HepG2 (cell line): ENCODE results near the gene AHRR. TPM values are rescaled to one million over a fixed set of nuclear protein-coding genes. Genes with fewer than 3 reads are reported as not detected.
"Not testable (repeated sequence)": the region's sequence is repeated elsewhere in the genome, so short reads cannot be mapped to it uniquely, and the experiment has no call there.

ENCODE experiments used
- ATAC-seq: fragments of 200-7000 bp; cut with Tn5 transposase; 3 replicates; pipeline ENCODE4 v1.9.1; 2020; ENCODE audit warnings: mild to moderate bottlenecking, moderate library complexity
- BruUV-seq: library from RNA; stranded (reverse); fragments of 400-500 nt; replicated peaks from 2 replicates; lab custom pipeline; 2021; lab: Mats Ljungman, UMichigan
- CTCF ChIA-PET: fragments of 300-600 bp; formaldehyde crosslinking; extraction: SDS; loops from one replicate; lab custom pipeline; 2021; ENCODE audit warnings: low total read pairs, inconsistent platforms, low intra/inter-chr PET ratio; lab: Yijun Ruan, JAX
- POLR2A ChIA-PET: fragments of 350-600 bp; sonication (Branson Sonifier 250); formaldehyde crosslinking; loops from one replicate; lab custom pipeline; 2020; ENCODE audit warnings: antibody characterized with exemption, inconsistent platforms; lab: Yijun Ruan, JAX
- DNase-seq: peaks from one replicate; pipeline ENCODE4 v3.0.0-alpha.2; 2015; ENCODE audit warnings: low spot score
- FAIRE-seq: peaks from 3 replicates; lab custom pipeline; 2011; peaks lifted over from hg19 to GRCh38; lab: Jason Lieb, UNC
- H2AFZ ChIP-seq: one replicate; pipeline ENCODE4 v1.6.1; 2011; ENCODE audit warnings: low read length, inconsistent platforms
- H3K27ac ChIP-seq: fragments of 300-600 bp; 3 replicates; pipeline ENCODE4 v1.8.0; 2011; ENCODE audit warnings: mixed run types, mild to moderate bottlenecking, mixed read lengths, low read length, inconsistent platforms; ENCODE audit not compliant: insufficient read depth; ENCODE audit errors: extremely low read length
- H3K27me3 ChIP-seq, 2 experiments: fragments of 200-600 bp in 1 of 2; 2 replicates in 1 of 2; 3 replicates in 1 of 2; pipeline versions ENCODE4 v1.6.0 to v1.8.0; 2011; ENCODE audit warnings: low read length in 2 of 2, mild to moderate bottlenecking in 2 of 2, moderate library complexity in 2 of 2, inconsistent platforms in 1 of 2; ENCODE audit not compliant: insufficient read depth in 2 of 2, control insufficient read depth in 1 of 2
- H3K36me3 ChIP-seq, 2 experiments: fragments of 200-600 bp in 1 of 2; replicated peaks in 1 of 2; 2 replicates in 1 of 2; 3 replicates in 1 of 2; pipeline versions ENCODE4 v1.5.1 to v1.8.0; 2011; ENCODE audit warnings: low read length in 2 of 2, inconsistent platforms in 1 of 2; ENCODE audit not compliant: insufficient read depth in 2 of 2, control insufficient read depth in 1 of 2
- H3K4me1 ChIP-seq: 2 replicates; pipeline ENCODE4 v1.5.1; 2012; ENCODE audit warnings: low read length, inconsistent platforms; ENCODE audit not compliant: insufficient read depth
- H3K4me2 ChIP-seq: 2 replicates; pipeline ENCODE4 v1.6.0; 2011; ENCODE audit warnings: low read depth, low read length, inconsistent platforms
- H3K4me3 ChIP-seq, 3 experiments: fragments of 200-600 bp in 1 of 3; sonication (generic), shearing (Covaris generic) in 1 of 3; replicated peaks in 1 of 3; 2 replicates each; pipeline ENCODE4 v1.5.1; 2011 to 2016; ENCODE audit warnings: low read length in 3 of 3, inconsistent platforms in 2 of 3, low read depth in 2 of 3, mild to moderate bottlenecking in 2 of 3, control low read depth in 1 of 3, mixed read lengths in 1 of 3; ENCODE audit not compliant: insufficient read depth in 1 of 3
- H3K79me2 ChIP-seq: one replicate; pipeline ENCODE4 v1.6.1; 2011; ENCODE audit warnings: low read length, inconsistent platforms; ENCODE audit not compliant: insufficient read depth
- H3K9ac ChIP-seq: 2 replicates; pipeline ENCODE4 v1.6.0; 2011; ENCODE audit warnings: mild to moderate bottlenecking, low read depth, low read length, inconsistent platforms; ENCODE audit not compliant: insufficient read depth
- H3K9me3 ChIP-seq: 2 replicates; pipeline ENCODE4 v1.5.1; 2012; ENCODE audit warnings: mild to moderate bottlenecking, low read length
- H4K20me1 ChIP-seq: 2 replicates; pipeline ENCODE4 v1.6.0; 2011; ENCODE audit warnings: inconsistent platforms, mild to moderate bottlenecking, low read length, moderate library complexity; ENCODE audit not compliant: insufficient read depth
- CEBPB ChIP-seq: IDR thresholded peaks from 2 replicates; pipeline ENCODE4 v1.6.1; 2011; ENCODE audit warnings: low read depth, low read length, improper control_type of control experiment, borderline replicate concordance
- WGBS: methylation state at CpG from one replicate; pipeline ENCODE4 v1.1.6; 2017; ENCODE audit warnings: low lambda C conversion rate; 5-methylcytosine and 5-hydroxymethylcytosine counted together
- in situ Hi-C: cut with HindIII; loops from 2 replicates; pipeline ENCODE4 v1.10.0; 2017; ENCODE audit warnings: low pct_unique_long_range_greater_than_20kb; ENCODE audit not compliant: extremely low pct_ligation_motif_present
- intact Hi-C: fragments of 100-400 bp; cut with micrococcal nuclease; formaldehyde crosslinking; loops from one replicate; pipeline ENCODE4 v1.10.0; 2022; ENCODE audit not compliant: unreplicated experiment
- polyA plus RNA-seq, 8 experiments: library from polyadenylated mRNA; depleted of rRNA in 3 of 8; stranded (reverse) in 7 of 8; unstranded in 1 of 8; fragments of >200 nt; fragmentation: Illumina TruSeq in 4 of 8; extraction: Trizol in 4 of 8; gene quantifications; 2 replicates each; pipeline versions ENCODE4 v1.2.1 to v1.2.3, GENCODE V29; 2011 to 2016; ENCODE audit warnings: low read depth in 4 of 8, missing spikeins in 1 of 8, mixed read lengths in 1 of 8; ENCODE audit not compliant: insufficient read depth in 1 of 8
- total RNA-seq, 5 experiments: library from RNA; depleted of rRNA; stranded (reverse); fragments of >200 nt; fragmentation: Illumina TruSeq; extraction: Trizol; gene quantifications; 2 replicates each; pipeline ENCODE4 v1.2.3, GENCODE V29; 2016; ENCODE audit warnings: low read depth in 1 of 5

The AHRR gene
- total and polyA plus RNA-seq, 2 of the 13 experiments (the other 11 are each of a cell fraction or from before 2014, with no cell fraction given) = 0.28 to 0.35 TPM

GRCh38 chr5:273091-273490 lies 48.4 kb upstream of the AHRR start:
- H3K27me3 ChIP-seq, H2AFZ ChIP-seq, H4K20me1 ChIP-seq, POLR2A ChIA-PET, ATAC-seq, in situ Hi-C loops, CTCF ChIA-PET, H3K27ac ChIP-seq, FAIRE-seq, H3K9me3 ChIP-seq, DNase-seq, BruUV-seq: not testable (repeated sequence)
- H3K9ac ChIP-seq = peak overlapping the region; percentile 22; the same call in 1 of the 2 replicates
- intact Hi-C loops = loop anchor here (5.0 kb wide), 1 partner anchor 56 kb away; the partner anchor contains the start of genes CCDC127 and SDHA
- H3K4me3 ChIP-seq = peak overlapping the region; percentile 12 to 97 (median 91); a peak in 4 of 6 replicates
- 74% methylated on average over 8 of the region's 9 CpGs for WGBS
- peak overlapping the region; percentile 53 for H3K4me2 ChIP-seq
- peaks cover 4 to 13% of the 10 kb centered on the region in 2 experiments; a peak in 4 of 5 replicates for H3K36me3 ChIP-seq
- H3K79me2 ChIP-seq = peaks cover 31% of the 10 kb centered on the region
- peaks cover 23% of the 10 kb centered on the region for H3K4me1 ChIP-seq

GRCh38 chr5:273491-273890 lies 48.0 kb upstream of the AHRR start:
- H2AFZ ChIP-seq, POLR2A ChIA-PET, H3K27ac ChIP-seq, CTCF ChIA-PET, ATAC-seq, BruUV-seq, DNase-seq, H4K20me1 ChIP-seq, in situ Hi-C loops, H3K9me3 ChIP-seq, FAIRE-seq, H3K27me3 ChIP-seq: not testable (repeated sequence)
- 90% methylated on average over 7 of the region's 7 CpGs for WGBS
- Histone ChIP-seq H3K4me3 (peak overlapping the region in 2 of 3 experiments; percentile 12 to 91; a peak in 1 of 6 replicates), H3K4me2 (peak overlapping the region; percentile 53), H3K9ac (peak overlapping the region; percentile 22; the same call in 1 of the 2 replicates), H3K36me3 (peaks cover 4 to 13% of the 10 kb centered on the region in 2 experiments; a peak in 4 of 5 replicates), H3K4me1 (peaks cover 23% of the 10 kb centered on the region), H3K79me2 (peaks cover 31% of the 10 kb centered on the region)
- intact Hi-C loops = loop anchor here (5.0 kb wide), 1 partner anchor 56 kb away; the partner anchor contains the start of genes CCDC127 and SDHA
- TF ChIP-seq CEBPB = peak; percentile 29; the same call in 1 of the 2 replicates

GRCh38 chr5:274346-274745 lies 47.2 kb upstream of the AHRR start:
- Histone ChIP-seq H3K4me1 (peaks cover 23% of the 10 kb centered on the region), H3K36me3 (peaks cover 4 to 13% of the 10 kb centered on the region in 2 experiments; a peak in 4 of 5 replicates), H3K79me2 (peaks cover 36% of the 10 kb centered on the region)
- H4K20me1 ChIP-seq, H3K9ac ChIP-seq, H3K4me3 ChIP-seq, H3K27me3 ChIP-seq, CTCF ChIA-PET, POLR2A ChIA-PET, H3K4me2 ChIP-seq, FAIRE-seq, BruUV-seq, H2AFZ ChIP-seq, DNase-seq, H3K9me3 ChIP-seq, H3K27ac ChIP-seq, in situ Hi-C loops, ATAC-seq: not testable (repeated sequence)
- intact Hi-C loops = loop anchor here (5.0 kb wide), 1 partner anchor 57 kb away; the partner anchor contains the start of genes CCDC127 and SDHA
- WGBS = 91% methylated on average over 7 of the region's 7 CpGs
